SK-N-SH treated with all-trans-retinoic acid at 6 μM for 48 hours (cell line): Measurements from ENCODE around the gene ADGRG7.

Experiments
- CREB5 ChIP-seq: fragments of 250-450 bp; sonication (Bioruptor Pico); IDR thresholded peaks from 2 replicates; pipeline ENCODE4 v1.5.1; 2020; ENCODE audit warnings: low read depth, mild to moderate bottlenecking, moderate library complexity
- GLIS3 ChIP-seq: fragments of 250-450 bp; sonication (Bioruptor Pico); IDR thresholded peaks from 2 replicates; pipeline ENCODE4 v1.5.0; 2020; ENCODE audit warnings: mild to moderate bottlenecking, moderate library complexity
- PATZ1 ChIP-seq: fragments of 250-450 bp; sonication (Bioruptor Pico); IDR thresholded peaks from 2 replicates; pipeline ENCODE4 v1.8.0; 2020; ENCODE audit warnings: mild to moderate bottlenecking, moderate library complexity, borderline replicate concordance
- POU6F1 ChIP-seq: fragments of 250-450 bp; sonication (Bioruptor Pico); IDR thresholded peaks from 2 replicates; pipeline ENCODE4 v1.8.0; 2021; ENCODE audit warnings: low read depth, mild to moderate bottlenecking, moderate library complexity, borderline replicate concordance
- ZNF8 ChIP-seq: fragments of 450-650 bp; formaldehyde crosslinking; IDR thresholded peaks from 2 replicates; pipeline ENCODE4 v1.5.0; 2020; ENCODE audit warnings: mild to moderate bottlenecking, moderate library complexity

- TF ChIP-seq PATZ1 (no peak), POU6F1 (no peak), ZNF8 (CRISPR knock-in tag) (no peak), CREB5 (CRISPR knock-in tag) (no peak), GLIS3 (CRISPR knock-in tag) (no peak)
These were observed 108.5 kb downstream of the ADGRG7 start for GRCh38 chr3:100717637-100718487.
